Hepatocyte (in vitro differentiated cells): Measurements from ENCODE around the gene PTH1R. TPM values are rescaled to one million over a fixed set of nuclear protein-coding genes. Genes with fewer than 3 reads are reported as not detected.

Experiments
- DNase-seq: peaks from one replicate; pipeline ENCODE4 v3.0.0-alpha.2; 2016; ENCODE audit warnings: low spot score
- H2AFZ ChIP-seq: fragments of 200-600 bp; sonication (generic); 2 replicates; pipeline ENCODE4 v1.6.0; 2016; ENCODE audit warnings: antibody characterized with exemption, mild to moderate bottlenecking
- H3K27ac ChIP-seq: fragments of 200-600 bp; sonication (generic); 2 replicates; pipeline ENCODE4 v1.5.1; 2016; ENCODE audit warnings: mild to moderate bottlenecking
- H3K27me3 ChIP-seq: fragments of 200-600 bp; sonication (generic); 2 replicates; pipeline ENCODE4 v1.6.1; 2016
- H3K36me3 ChIP-seq: fragments of 200-600 bp; sonication (generic); replicated peaks from 2 replicates; pipeline ENCODE4 v1.5.1; 2016; ENCODE audit warnings: low read depth; ENCODE audit not compliant: insufficient read depth
- H3K4me1 ChIP-seq: fragments of 200-600 bp; sonication (generic); 2 replicates; pipeline ENCODE4 v1.5.1; 2016; ENCODE audit warnings: mild to moderate bottlenecking, moderate library complexity; ENCODE audit not compliant: insufficient read depth
- H3K4me2 ChIP-seq: fragments of 200-600 bp; sonication (generic); 2 replicates; pipeline ENCODE4 v1.6.0; 2016
- H3K4me3 ChIP-seq: fragments of 200-600 bp; sonication (generic); 2 replicates; pipeline ENCODE4 v1.5.1; 2016; ENCODE audit warnings: mild to moderate bottlenecking
- H3K79me2 ChIP-seq: fragments of 200-600 bp; sonication (generic); 2 replicates; pipeline ENCODE4 v1.6.0; 2017; ENCODE audit warnings: mild to moderate bottlenecking
- H3K9me2 ChIP-seq: fragments of 200-600 bp; sonication (generic); replicated peaks from 2 replicates; pipeline ENCODE4 v1.6.0; 2017; ENCODE audit warnings: mild to moderate bottlenecking; ENCODE audit not compliant: insufficient read depth
- H3K9me3 ChIP-seq: fragments of 200-600 bp; sonication (generic); 2 replicates; pipeline ENCODE4 v1.5.1; 2016; ENCODE audit warnings: low read depth, mild to moderate bottlenecking
- H4K20me1 ChIP-seq: fragments of 200-600 bp; sonication (generic); 2 replicates; pipeline ENCODE4 v1.6.0; 2016; ENCODE audit warnings: mild to moderate bottlenecking; ENCODE audit not compliant: insufficient read depth, poor library complexity, severe bottlenecking
- CTCF ChIP-seq: fragments of 200-600 bp; sonication (generic); IDR thresholded peaks from 2 replicates; pipeline ENCODE4 v1.5.1; 2016; ENCODE audit warnings: antibody characterized with exemption, mild to moderate bottlenecking; ENCODE audit not compliant: poor library complexity
- EZH2 ChIP-seq: fragments of 200-600 bp; sonication (generic); IDR thresholded peaks from 2 replicates; pipeline ENCODE4 v1.6.1; 2016; ENCODE audit warnings: antibody characterized with exemption, mild to moderate bottlenecking, borderline replicate concordance
- EZH2phosphoT487 ChIP-seq: fragments of 200-600 bp; sonication (generic); IDR thresholded peaks from one replicate; pipeline ENCODE4 v1.6.1; 2018; ENCODE audit warnings: antibody characterized with exemption, mild to moderate bottlenecking, low read depth, moderate library complexity; ENCODE audit not compliant: unreplicated experiment, severe bottlenecking
- WGBS: methylation state at CpG from one replicate; pipeline ENCODE4 v1.1.6; 2016; ENCODE audit warnings: low lambda C conversion rate; ENCODE audit errors: missing lambda C conversion rate; 5-methylcytosine and 5-hydroxymethylcytosine counted together
- polyA plus RNA-seq: library from polyadenylated mRNA; unstranded; fragments of >200 nt; fragmentation: Nextera tagmentation; extraction: Ambion mirVana; gene quantifications from 2 replicates; pipeline ENCODE4 v1.2.1, GENCODE V29; 2016
- total RNA-seq: library from RNA; depleted of rRNA; stranded (reverse); fragments of >200 nt; gene quantifications from 2 replicates; pipeline ENCODE4 v1.2.3, GENCODE V29; 2014

Gene PTH1R
- total and polyA plus RNA-seq, 2 experiments from 2014 or later = 14.5 to 31.0 TPM

GRCh38 chr3:46926039-46926438 lies 48.5 kb downstream of the PTH1R start:
- TF ChIP-seq EZH2 = no peak
- TF ChIP-seq EZH2phosphoT487 = no peak
- TF ChIP-seq CTCF = no peak
- 79% methylated on average over 6 of the region's 6 CpGs for WGBS
- Histone ChIP-seq H3K36me3 (no peaks in the 10 kb centered on the region), H4K20me1 (peaks cover 8% of the 10 kb centered on the region), H3K4me1 (peaks cover 14% of the 10 kb centered on the region), H3K27ac (peak overlapping the region; percentile 81), H3K79me2 (peaks cover 58% of the 10 kb centered on the region), H3K4me3 (no peak overlapping the region), H2AFZ (no peak overlapping the region), H3K4me2 (no peak overlapping the region), H3K9me2 (no peaks in the 10 kb centered on the region), H3K9me3 (no peaks in the 10 kb centered on the region), H3K27me3 (no peaks in the 10 kb centered on the region)
- peak; percentile 60 for DNase-seq

GRCh38 chr3:46926447-46926846 lies 48.9 kb downstream of the PTH1R start:
- TF ChIP-seq EZH2 (no peak), CTCF (no peak), EZH2phosphoT487 (no peak)

GRCh38 chr3:46926871-46927717 lies 49.6 kb downstream of the PTH1R start:
- Histone ChIP-seq H3K4me3 (no peak overlapping the region), H3K9me3 (no peaks in the 10 kb centered on the region), H3K27me3 (no peaks in the 10 kb centered on the region), H3K36me3 (no peaks in the 10 kb centered on the region), H4K20me1 (peaks cover 12% of the 10 kb centered on the region), H3K4me1 (peaks cover 25% of the 10 kb centered on the region), H3K79me2 (peaks cover 64% of the 10 kb centered on the region), H2AFZ (no peak overlapping the region), H3K27ac (peak overlapping the region; percentile 81), H3K4me2 (no peak overlapping the region), H3K9me2 (no peaks in the 10 kb centered on the region)
- DNase-seq = peak; percentile 3
- WGBS = 95% methylated on average over 15 of the region's 15 CpGs
- TF ChIP-seq EZH2phosphoT487 (no peak), EZH2 (no peak), CTCF (no peak)

More at GRCh38 chr3:46926447-46926846, 48.9 kb downstream of the PTH1R start:
- no peaks in the 10 kb centered on the region for H3K36me3 ChIP-seq
- no peak for DNase-seq
- H3K4me3 ChIP-seq = no peak overlapping the region
- peak overlapping the region; percentile 81 for H3K27ac ChIP-seq
- no peaks in the 10 kb centered on the region for H3K9me2 ChIP-seq
- H3K4me1 ChIP-seq = peaks cover 18% of the 10 kb centered on the region
- H4K20me1 ChIP-seq = peaks cover 12% of the 10 kb centered on the region
- no peaks in the 10 kb centered on the region for H3K27me3 ChIP-seq
- H3K4me2 ChIP-seq = no peak overlapping the region
- H2AFZ ChIP-seq = no peak overlapping the region
- peaks cover 62% of the 10 kb centered on the region for H3K79me2 ChIP-seq
- WGBS = 95% methylated on average over 6 of the region's 6 CpGs
- H3K9me3 ChIP-seq = no peaks in the 10 kb centered on the region
